IPS-NIHi7 (cell line): ENCODE data around the gene RIMBP3B.
"Not testable (repeated sequence)": the region's sequence is repeated elsewhere in the genome, so short reads cannot be mapped to it uniquely, and the experiment has no call there.

Experiments used
- DNase-seq: peaks from one replicate; pipeline ENCODE4 v3.0.0; 2012; ENCODE audit warnings: mixed read lengths; ENCODE audit errors: extremely low spot score

The RIMBP3B gene

GRCh38 chr22:21383701-21384467 lies at the start of gene RIMBP3B:
Gene RIMBP3B (plus strand): TSS chr22:21383751. CDS start chr22:21383859, 108 bp downstream.
- DNase-seq, result not testable (repeated sequence)

- not testable (repeated sequence) for DNase-seq
Measured at GRCh38 chr22:21357527-21357926, 26.0 kb upstream of the RIMBP3B start.

- not testable (repeated sequence) for DNase-seq
Measured at GRCh38 chr22:21360525-21360924, 23.0 kb upstream of the RIMBP3B start.

GRCh38 chr22:21362473-21362872 lies 21.1 kb upstream of the RIMBP3B start:
- DNase-seq, result not testable (repeated sequence)

- not testable (repeated sequence) for DNase-seq
Measured at GRCh38 chr22:21363061-21363460, 20.5 kb upstream of the RIMBP3B start.

GRCh38 chr22:21363803-21364202 lies 19.7 kb upstream of the RIMBP3B start:
- not testable (repeated sequence) for DNase-seq

GRCh38 chr22:21364362-21364761 lies 19.2 kb upstream of the RIMBP3B start:
- DNase-seq, result not testable (repeated sequence)

GRCh38 chr22:21365337-21365736 lies 18.2 kb upstream of the RIMBP3B start:
- DNase-seq, result not testable (repeated sequence)

- not testable (repeated sequence) for DNase-seq
Measured at GRCh38 chr22:21368603-21369310, 14.8 kb upstream of the RIMBP3B start.

- DNase-seq, result not testable (repeated sequence)
Measured at GRCh38 chr22:21375880-21376279, 7.7 kb upstream of the RIMBP3B start.

GRCh38 chr22:21384468-21385357 lies 1.2 kb downstream of the RIMBP3B start:
- DNase-seq, result not testable (repeated sequence)

- not testable (repeated sequence) for DNase-seq
Measured at GRCh38 chr22:21389480-21389879, 5.9 kb downstream of the RIMBP3B start.

- DNase-seq, result not testable (repeated sequence)
Measured at GRCh38 chr22:21390013-21390412, 6.5 kb downstream of the RIMBP3B start.

- not testable (repeated sequence) for DNase-seq
Measured at GRCh38 chr22:21394613-21395012, 11.1 kb downstream of the RIMBP3B start.

GRCh38 chr22:21401197-21401969 lies 17.8 kb downstream of the RIMBP3B start:
- not testable (repeated sequence) for DNase-seq

GRCh38 chr22:21402763-21403314 lies 19.3 kb downstream of the RIMBP3B start:
- DNase-seq, result not testable (repeated sequence)

- not testable (repeated sequence) for DNase-seq
Measured at GRCh38 chr22:21407139-21407538, 23.6 kb downstream of the RIMBP3B start.

GRCh38 chr22:21407792-21408191 lies 24.2 kb downstream of the RIMBP3B start:
- DNase-seq, result not testable (repeated sequence)

GRCh38 chr22:21416375-21416774 lies 32.8 kb downstream of the RIMBP3B start:
- not testable (repeated sequence) for DNase-seq

GRCh38 chr22:21417227-21417746 lies 33.7 kb downstream of the RIMBP3B start, which contains the start of gene HIC2:
Gene HIC2 (plus strand): TSS chr22:21417371. CDS start chr22:21442832, 25,461 bp downstream.
- DNase-seq, result not testable (repeated sequence)
